Suppressor macrophage (primary cell): ENCODE data around the gene FHOD1.

ENCODE experiments used
- DNase-seq, 4 experiments: peaks; one replicate each; pipeline ENCODE4 v3.0.0-alpha.2; 2020 to 2022

FHOD1 gene

GRCh38 chr16:67248401-67249177 is 1.3 kb upstream of the FHOD1 start, which contains the start of gene SLC9A5:
Gene SLC9A5, plus strand, starts transcription at chr16:67248979. Its CDS starts 36 bp downstream, at chr16:67249015.
- peak in 2 of 4 experiments; percentile 23 to 43 for DNase-seq

DNA sequence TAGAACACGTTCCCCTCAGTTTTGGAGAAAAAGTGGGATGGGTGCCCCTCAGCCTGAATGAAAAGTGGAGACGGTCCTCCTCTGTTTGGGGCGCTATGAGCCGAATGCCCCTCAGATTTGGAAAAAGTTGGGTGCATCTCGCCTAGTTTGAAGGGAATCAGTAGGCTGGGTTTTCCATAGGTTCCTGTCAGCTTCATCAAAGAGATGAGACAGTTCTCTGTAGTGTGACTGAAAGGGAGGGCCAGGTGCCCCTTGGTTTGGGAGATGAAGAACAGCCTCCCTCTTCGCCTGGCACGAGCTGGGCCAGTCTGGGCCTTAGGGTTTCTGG is 756 bp upstream of the FHOD1 start:
- no peak for DNase-seq

GRCh38 chr16:67246756-67247191 is 507 bp downstream of the FHOD1 start:
- no peak for DNase-seq

DNA sequence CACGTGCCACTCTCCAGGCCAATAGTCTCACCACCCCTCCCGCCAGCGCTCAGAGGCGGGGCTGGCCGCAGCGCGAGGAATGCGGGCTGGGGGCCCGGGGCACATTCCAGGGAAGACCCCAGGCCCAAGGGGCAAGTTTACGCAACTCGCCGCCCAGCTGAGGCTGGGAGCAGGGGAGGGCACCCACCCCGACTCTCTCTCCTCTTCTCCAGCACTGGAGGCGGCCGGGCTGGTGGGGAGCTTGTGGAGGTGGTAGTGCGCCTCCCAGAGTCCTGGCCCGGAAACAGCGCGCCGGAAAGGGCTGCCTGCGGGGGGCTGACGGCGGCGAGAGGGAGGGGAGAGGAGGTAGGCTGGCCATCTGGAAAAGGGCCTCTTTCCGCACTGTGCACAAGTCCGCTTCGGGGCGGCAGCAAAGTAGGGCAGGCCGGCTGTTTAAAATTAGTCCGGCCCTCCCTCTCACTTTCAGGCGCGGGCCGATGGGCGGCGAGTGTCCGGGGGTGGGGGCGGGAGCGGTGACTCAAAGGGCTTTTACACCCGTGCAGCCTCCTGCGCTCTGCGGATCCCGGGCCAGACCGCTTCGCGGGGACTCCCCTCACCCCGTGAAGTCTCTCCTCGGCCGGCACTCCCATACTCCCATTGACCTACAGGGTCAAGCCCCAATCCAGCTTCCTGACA is 1.1 kb downstream of the FHOD1 start:
- peak; percentile 64 to 88 (median 82) for DNase-seq

GRCh38 chr16:67245674-67246080 is 1.6 kb downstream of the FHOD1 start:
- DNase-seq = no peak

DNA sequence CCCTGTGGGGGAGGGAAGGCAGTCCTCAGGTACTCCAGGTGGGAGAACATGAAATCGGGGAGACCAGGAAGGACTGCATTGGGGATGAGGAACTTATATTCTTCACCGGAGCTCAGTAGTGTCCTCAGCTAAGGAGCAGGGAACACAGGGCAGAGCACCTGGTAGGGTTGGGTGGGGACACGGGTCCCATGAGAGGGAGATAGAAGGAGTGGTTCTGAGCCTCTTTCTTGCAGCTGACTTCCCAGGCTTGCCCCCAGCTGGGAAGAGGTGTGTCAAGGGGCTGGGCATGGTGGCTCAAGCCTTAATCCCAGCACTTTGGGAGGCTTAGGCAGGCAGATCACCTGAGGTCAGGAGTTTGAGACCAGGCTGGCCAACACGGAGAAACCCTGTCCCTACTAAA is 2.1 kb downstream of the FHOD1 start:
- no peak for DNase-seq

DNA sequence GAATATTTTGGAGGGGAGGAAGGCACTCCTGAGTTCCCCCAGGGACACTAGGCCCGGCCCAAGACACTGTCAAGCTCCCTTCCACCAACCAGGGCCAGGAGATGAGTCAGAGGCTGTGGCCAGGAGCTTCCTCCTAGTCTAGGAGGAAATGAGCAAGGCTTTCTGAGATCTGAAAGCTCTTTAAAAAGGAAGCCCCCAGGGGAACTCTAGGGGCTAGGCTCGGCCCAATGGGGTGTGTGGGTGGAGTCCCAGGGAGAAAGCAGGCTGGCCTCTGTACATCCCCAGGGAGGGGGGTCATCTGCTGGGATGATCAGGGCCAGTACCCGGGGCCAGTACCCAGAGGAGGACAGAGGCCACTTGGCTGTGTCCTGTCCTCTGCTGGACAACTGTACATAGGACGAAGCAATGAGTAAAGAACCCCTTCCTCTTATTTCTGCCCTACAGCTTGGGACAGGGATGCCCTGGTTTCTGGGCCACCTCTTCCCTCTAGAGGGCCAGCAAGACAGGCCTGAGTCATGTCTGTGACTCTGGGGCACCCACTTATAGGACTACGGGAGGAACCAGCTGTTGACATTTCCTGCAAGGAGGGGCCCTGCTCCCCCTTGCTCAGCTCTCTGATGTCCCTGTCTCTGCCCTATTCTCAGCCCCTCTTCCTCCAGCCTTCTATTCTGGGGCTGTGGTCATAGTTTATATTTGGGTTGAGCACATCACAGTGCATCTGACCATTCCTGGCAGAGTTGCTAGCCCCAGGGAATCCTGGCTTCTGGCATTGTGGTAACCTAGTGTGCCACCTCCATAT is 2.7 kb downstream of the FHOD1 start:
- DNase-seq = peak; percentile 91 to 98 (median 96)

DNA sequence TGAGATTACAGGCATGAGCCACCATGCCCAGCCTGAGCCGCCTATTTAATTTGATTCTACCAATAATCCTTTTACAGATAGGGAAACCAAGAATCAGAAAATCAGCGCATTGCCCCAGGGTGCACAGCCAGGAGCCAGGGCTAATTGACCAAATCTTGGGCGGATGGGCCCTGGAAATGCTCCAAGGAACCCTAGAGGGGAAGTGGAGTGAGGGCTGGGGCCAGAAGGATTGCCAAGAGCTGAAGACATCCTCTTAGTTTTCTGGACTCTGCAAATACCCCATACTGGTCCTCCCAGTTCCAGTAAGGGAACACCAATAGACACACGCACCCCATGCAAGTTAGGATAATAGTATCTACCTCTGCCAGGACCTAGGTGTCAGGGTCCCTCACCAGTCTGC is 3.8 kb downstream of the FHOD1 start:
- peak; percentile 73 to 84 (median 80) for DNase-seq

DNA sequence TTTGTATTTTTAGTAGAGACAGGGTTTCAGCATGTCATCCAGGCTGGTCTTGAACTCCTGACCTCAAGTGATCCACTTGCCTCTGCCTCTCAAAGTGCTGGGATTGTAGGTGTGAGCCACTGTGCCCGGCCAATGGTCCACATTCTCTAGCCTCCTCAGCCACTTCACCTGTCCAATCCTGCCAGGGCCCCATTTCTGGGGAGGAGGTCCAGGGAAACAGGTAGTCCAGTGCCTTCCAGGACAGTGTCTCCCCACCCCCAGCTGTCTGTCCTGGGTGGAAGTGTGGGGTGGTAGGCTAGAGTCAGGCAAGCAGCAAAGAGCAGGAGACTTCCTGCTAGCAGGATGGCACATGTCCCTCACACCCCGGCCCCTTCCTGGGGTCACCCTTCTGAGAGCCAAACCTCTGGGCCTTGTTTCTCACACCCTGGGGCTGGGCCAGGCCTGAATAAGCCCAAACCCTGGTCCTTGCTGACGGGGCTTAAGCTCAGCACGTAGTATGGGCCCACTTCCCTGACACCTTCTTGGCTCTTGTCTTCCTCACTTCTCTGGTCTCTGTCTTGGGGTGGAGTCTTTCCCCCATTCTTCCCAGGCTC is 5.0 kb downstream of the FHOD1 start:
- peak in 2 of 4 experiments; percentile 21 to 26 for DNase-seq

DNA sequence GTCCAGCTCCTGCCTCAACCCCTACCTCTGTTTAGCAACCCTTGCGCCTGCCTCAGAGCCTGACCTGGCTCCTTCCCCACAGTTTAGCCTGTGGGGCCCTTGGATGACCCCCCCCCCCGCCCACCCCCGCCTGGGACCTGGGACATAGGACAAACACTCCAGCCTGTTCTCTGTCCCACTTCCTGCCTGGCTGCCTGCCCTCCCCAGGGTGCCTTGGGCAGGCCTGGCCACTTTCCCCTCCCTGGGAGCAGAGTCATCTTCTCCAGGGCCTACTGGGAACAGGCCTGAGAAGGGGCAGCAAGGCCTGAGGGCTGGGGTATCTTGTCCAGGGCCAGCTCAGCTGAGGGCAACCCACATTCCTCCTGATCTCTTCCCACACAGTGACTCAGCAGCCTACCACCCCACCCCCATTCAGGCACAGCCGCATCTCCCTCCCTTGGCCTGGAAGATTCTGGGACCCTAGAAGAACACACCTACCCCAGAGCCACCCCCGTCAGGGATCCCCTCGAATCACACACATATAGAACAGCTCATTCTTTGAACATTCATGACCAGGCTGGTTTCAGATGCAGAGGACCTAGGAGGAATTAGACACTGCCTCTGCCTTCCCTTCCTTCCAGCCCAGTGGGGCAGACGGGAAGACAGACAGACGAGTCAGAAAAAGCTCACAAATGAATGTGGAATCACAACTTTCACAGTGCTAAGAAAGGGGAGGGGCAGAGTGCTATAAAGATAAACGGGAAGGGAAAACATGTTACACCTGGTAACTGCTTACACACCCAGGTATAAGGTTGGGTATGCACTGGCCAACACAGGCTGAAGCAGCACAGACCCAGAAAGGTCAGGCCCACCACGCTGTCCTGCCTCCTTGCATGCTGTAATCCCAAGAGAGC is 6.0 kb downstream of the FHOD1 start:
- DNase-seq = peak; percentile 26 to 79 (median 70)

GRCh38 chr16:67240506-67240905 is 6.8 kb downstream of the FHOD1 start:
- DNase-seq = no peak

DNA sequence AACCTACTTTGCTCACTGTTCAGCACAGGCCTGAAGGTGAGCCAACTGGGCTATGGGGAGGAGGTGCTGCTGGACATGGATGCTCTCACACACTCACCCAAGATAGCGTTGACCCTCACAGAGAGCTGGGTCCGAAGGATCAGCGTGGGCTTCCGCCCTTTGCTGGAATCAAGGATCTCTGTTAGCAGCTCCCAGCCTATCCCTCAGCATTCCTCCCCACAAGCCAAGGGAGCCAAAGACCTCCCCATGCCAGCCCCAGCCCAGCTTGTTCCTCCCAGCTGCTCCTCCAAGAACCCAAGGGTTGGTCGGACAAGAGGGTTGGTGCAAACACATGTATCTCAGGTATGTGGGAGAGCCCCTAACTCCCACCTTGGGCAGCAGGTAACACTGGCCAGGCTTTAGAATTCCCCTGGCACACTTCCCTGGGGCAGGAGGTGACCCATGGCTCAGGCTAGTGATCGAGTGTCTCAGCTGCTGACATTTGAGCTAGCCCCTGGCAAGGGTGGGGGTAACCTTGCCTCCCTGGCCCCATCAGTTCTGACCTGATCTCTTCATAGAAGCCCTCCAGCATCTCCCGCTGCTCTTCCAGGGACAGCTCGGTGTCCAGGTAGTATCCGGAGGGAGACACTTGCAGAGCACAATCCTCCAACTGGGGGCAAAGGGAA is 8.3 kb downstream of the FHOD1 start:
- no peak for DNase-seq

GRCh38 chr16:67238278-67238575 is 9.1 kb downstream of the FHOD1 start:
- DNase-seq = no peak

DNA sequence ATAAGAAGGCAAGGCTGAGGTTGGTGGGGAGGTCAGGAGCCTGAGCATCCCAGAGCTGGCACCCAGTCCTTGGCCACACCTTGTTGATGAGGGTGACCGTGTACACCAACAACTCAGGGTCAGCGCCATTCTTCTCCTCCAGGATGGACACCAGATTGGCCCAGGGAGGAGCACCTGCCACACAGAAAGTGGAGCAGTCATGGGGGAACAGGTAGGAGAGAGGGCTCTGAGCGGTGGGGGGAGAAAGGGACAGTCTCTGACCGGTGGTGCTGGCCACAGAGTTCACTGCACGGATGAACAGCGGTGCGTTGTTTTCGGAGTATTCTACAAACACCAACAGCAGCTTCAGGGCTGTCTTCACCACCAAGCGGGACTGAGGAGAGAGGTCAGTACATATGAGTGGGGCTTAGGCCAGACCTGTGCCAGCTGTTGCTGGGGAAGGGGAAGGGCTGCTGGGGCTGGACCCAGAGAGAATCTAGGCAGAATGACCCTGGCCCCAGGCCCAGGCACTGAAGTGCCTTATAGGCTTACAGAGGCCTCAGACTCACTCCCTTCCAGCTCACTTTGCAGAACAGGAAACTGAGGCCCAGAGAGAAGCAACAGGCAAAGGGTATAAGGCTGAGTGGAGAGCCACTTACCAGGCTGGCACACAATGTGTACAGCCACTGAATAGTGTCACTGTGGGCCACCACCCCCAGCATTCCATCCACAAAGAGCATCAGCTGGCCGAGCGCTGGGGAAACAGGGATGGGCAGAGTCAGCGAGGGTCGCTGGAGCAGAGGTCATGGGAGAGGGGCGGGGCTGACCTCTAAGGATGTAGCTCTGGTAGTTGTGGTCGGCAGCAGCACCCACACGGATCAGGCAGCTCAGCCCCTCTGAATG is 9.6 kb downstream of the FHOD1 start:
- DNase-seq = no peak

DNA sequence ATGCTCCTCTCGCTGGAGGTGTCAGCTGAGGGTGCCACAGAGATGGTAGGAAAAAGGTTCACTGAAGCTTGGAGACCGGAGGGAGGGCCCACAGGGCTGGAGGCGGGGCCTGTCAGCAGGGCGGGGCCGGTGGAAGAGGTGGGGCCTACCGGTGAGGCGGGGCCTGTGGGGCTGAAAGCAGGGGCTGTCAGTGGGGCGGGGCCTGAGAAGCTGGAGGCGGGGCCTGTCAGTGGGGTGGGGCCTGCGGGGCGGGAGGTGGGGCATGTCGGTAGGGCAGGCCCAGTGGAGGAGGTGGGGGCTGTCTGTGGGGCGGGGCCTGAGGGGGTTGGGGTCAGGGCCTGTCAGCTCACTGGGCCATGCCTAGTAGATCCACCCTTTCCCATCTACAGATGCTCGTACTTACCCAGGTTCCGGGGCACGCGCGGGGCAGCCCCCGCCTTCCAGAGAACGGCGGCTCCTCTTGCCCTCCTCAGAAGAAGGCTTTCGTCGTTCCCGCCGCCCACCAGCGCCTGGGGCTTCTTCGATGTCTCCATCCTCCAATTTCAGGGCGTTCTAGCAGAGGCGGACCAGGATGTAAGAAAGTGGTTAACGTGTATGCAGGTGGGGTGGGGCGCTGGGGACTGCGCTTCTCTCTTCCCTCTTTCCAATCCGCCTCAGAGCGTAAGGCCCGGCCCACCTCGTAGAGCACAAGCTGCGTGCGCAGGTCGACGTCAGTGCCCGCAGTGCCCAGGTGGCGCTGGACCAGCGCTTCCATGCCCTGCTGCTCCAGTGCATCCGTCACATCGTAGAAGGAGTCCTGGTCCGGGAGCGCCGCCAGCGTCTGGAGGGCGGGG is 10.5 kb downstream of the FHOD1 start:
- peak; percentile 49 to 75 (median 56) for DNase-seq

DNA sequence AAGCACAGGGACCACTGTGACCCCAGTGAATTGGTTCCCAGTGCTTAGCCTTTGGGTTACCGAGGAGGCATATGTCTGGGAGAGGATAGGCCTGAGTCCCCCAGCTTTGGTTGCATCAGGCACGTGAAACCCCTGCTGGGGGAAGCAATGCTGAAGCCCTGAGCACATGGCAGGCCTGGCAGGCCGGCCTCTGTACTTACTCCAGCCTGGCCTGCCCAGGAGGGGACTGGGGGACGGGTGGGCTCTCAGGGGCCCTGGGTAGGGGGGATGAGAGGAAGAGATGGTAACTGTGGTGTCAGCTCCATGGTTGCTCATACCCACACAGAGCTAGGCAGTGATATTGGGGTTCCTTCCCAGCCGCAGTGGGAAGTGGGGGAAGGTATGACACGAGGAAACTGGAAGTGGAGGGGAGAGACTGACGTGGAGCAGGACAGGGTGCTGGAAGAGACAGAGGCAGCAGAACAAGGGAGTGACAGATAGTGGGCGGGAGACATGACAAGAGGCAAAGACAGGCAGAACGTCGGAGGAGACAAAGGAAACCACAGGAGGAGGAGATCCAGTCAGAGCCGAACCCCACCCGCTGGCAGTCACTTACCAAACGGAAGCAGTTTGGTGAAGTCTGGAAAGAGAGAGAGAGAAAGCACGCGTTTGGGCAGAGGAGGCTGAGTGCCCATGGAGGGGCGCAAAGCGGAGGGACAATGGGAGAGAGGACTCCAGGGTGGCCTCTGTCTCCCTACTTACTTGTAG is 11.3 kb downstream of the FHOD1 start:
- DNase-seq = peak in 2 of 4 experiments; percentile 21 to 43

GRCh38 chr16:67234180-67234597 is 13.1 kb downstream of the FHOD1 start:
- DNase-seq = no peak

DNA sequence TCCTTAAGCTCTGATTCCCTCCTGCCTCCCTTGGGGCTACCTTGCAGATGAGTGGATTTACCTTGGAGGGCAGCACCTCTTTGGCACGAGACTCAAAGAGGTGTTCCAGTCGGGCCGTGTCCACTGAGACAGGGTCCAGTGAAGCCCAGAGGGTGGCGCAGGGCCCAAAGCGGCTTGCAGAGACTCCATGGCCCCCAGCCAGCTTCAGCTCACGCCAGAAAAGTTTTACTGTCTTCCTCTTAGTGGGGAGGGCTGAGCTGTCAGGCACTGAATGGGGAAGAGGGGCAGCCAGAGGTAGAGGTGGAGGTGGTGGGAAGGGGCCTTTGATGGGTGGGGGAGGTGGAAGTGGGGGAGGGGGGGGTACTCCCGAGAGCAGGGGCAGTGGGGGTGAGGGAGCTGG is 13.7 kb downstream of the FHOD1 start:
- DNase-seq = no peak
